ENCODE data around the gene RRBP1. TPM values are rescaled to one million over a fixed set of nuclear protein-coding genes. Genes with fewer than 3 reads are reported as not detected.

RRBP1 gene
- total RNA-seq, 4 donors from 2014 or later: 76.5 to 162 (median 83.9) TPM

GRCh38 chr20:17594443-17594842 is 87.6 kb downstream of the RRBP1 start:
- Histone ChIP-seq H3K4me3 (no peak overlapping the region), H3K36me3 (peaks cover 0 to 4% (median 0%) of the 10 kb centered on the region in 3 donors), H3K9me3 (no peaks in the 10 kb centered on the region), H3K27ac (no peak overlapping the region), H3K27me3 (no peaks in the 10 kb centered on the region), H3K4me1 (peaks cover 0 to 61% (median 13%) of the 10 kb centered on the region in 4 donors)
- DNase-seq (ENCODE audit: low spot score in 2 of 2): no peak
- no peak for TF ChIP-seq EP300 (IDR thresholded peaks at IDR 0.05)
- no peak for TF ChIP-seq POLR2A (IDR thresholded peaks at IDR 0.05)
- no peak for TF ChIP-seq CTCF (IDR thresholded peaks at IDR 0.05)

GRCh38 chr20:17593902-17594301 is 88.1 kb downstream of the RRBP1 start:
- WGBS, 2 donors: 91% methylated on average over 4 of the region's 4 CpGs
- Histone ChIP-seq H3K36me3 (peaks cover 0 to 4% (median 0%) of the 10 kb centered on the region in 3 donors), H3K9me3 (no peaks in the 10 kb centered on the region), H3K27ac (no peak overlapping the region), H3K4me1 (peaks cover 0 to 65% (median 13%) of the 10 kb centered on the region in 4 donors), H3K4me3 (no peak overlapping the region), H3K27me3 (no peaks in the 10 kb centered on the region)
- no peak for DNase-seq (ENCODE audit: low spot score in 2 of 2)
- TF ChIP-seq EP300 (IDR thresholded peaks at IDR 0.05) (no peak), CTCF (IDR thresholded peaks at IDR 0.05) (no peak), POLR2A (IDR thresholded peaks at IDR 0.05) (no peak)

- no peaks in the 10 kb centered on the region for H3K27me3 ChIP-seq
- WGBS, 2 donors: 61 to 65% methylated on average over 1 of the region's 1 CpG
- H3K36me3 ChIP-seq: peaks cover 0 to 4% (median 0%) of the 10 kb centered on the region in 3 donors
- no peak for DNase-seq (ENCODE audit: low spot score in 2 of 2)
- no peak for TF ChIP-seq CTCF (IDR thresholded peaks at IDR 0.05)
- no peak overlapping the region for H3K27ac ChIP-seq
- no peaks in the 10 kb centered on the region for H3K9me3 ChIP-seq
- peaks cover 0 to 75% (median 17%) of the 10 kb centered on the region in 4 donors for H3K4me1 ChIP-seq
- no peak overlapping the region for H3K4me3 ChIP-seq
These were observed 91.8 kb downstream of the RRBP1 start for GRCh38 chr20:17590245-17590644.

GRCh38 chr20:17589161-17589834 is 92.7 kb downstream of the RRBP1 start:
- TF ChIP-seq EP300 (IDR thresholded peaks at IDR 0.05) (no peak), POLR2A (IDR thresholded peaks at IDR 0.05) (no peak), CTCF (IDR thresholded peaks at IDR 0.05) (no peak)
- H3K4me3 ChIP-seq: no peak overlapping the region
- no peaks in the 10 kb centered on the region for H3K27me3 ChIP-seq
- H3K36me3 ChIP-seq: peaks cover 0 to 4% (median 0%) of the 10 kb centered on the region in 3 donors
- peak overlapping the region in 1 of 4 donors; percentile 22 for H3K27ac ChIP-seq
- no peak for DNase-seq (ENCODE audit: low spot score in 2 of 2)
- WGBS, 2 donors: 70 to 72% methylated on average over 8 of the region's 8 CpGs
- H3K4me1 ChIP-seq: peaks cover 0 to 71% (median 11%) of the 10 kb centered on the region in 4 donors
- H3K9me3 ChIP-seq: no peaks in the 10 kb centered on the region

- no peak for TF ChIP-seq EP300 (IDR thresholded peaks at IDR 0.05)
- TF ChIP-seq POLR2A (IDR thresholded peaks at IDR 0.05): no peak
- no peak for TF ChIP-seq CTCF (IDR thresholded peaks at IDR 0.05)
- DNase-seq (ENCODE audit: low spot score in 2 of 2): no peak
- Histone ChIP-seq H3K27me3 (no peaks in the 10 kb centered on the region), H3K36me3 (peaks cover 0 to 4% (median 0%) of the 10 kb centered on the region in 3 donors), H3K4me3 (no peak overlapping the region), H3K9me3 (no peaks in the 10 kb centered on the region), H3K27ac (no peak overlapping the region), H3K4me1 (peaks cover 0 to 60% (median 11%) of the 10 kb centered on the region in 4 donors)
- WGBS, 2 donors: 70 to 76% methylated on average over 3 of the region's 3 CpGs
These were observed 94.2 kb downstream of the RRBP1 start for GRCh38 chr20:17587824-17588223.
